H1 (cell line): ENCODE data around the gene GNG12. TPM values are rescaled to one million over a fixed set of nuclear protein-coding genes. Genes with fewer than 3 reads are reported as not detected.
A peak's percentile ranks its signal among the peaks of the same experiment; 100 is the strongest.

Source experiments
- CTCF ChIA-PET: fragments of 300-600 bp; sonication (Branson Sonifier 250); formaldehyde crosslinking; loops from one replicate; lab custom pipeline; 2021; ENCODE audit not compliant: partially characterized antibody; lab: Charles Lee
- POLR2A ChIA-PET: fragments of 300-600 bp; sonication (Branson Sonifier 250); formaldehyde crosslinking; loops from one replicate; lab custom pipeline; 2021; ENCODE audit warnings: inconsistent platforms; ENCODE audit not compliant: partially characterized antibody; lab: Charles Lee
- DNase-seq, 2 experiments: peaks; one replicate each; pipeline versions ENCODE4 v3.0.0 to v3.0.0-alpha.2; 2010 to 2022; ENCODE audit warnings: low spot score in 2 of 2, low read depth in 1 of 2, mixed read lengths in 1 of 2
- FAIRE-seq: peaks from 2 replicates; lab custom pipeline; 2011; peaks lifted over from hg19 to GRCh38; lab: Jason Lieb, UNC
- H2AFZ ChIP-seq: 2 replicates; pipeline ENCODE4 v1.8.1; 2012; ENCODE audit warnings: low read length, inconsistent platforms
- H2AK5ac ChIP-seq: 2 replicates; pipeline ENCODE4 v1.6.1; 2013; ENCODE audit warnings: low read depth, low read length
- H2BK120ac ChIP-seq: replicated peaks from 2 replicates; pipeline ENCODE3; 2013; ENCODE audit warnings: low read depth, low read length, inconsistent platforms
- H2BK12ac ChIP-seq: 2 replicates; pipeline ENCODE4 v1.6.1; 2013; ENCODE audit warnings: low read depth, low read length
- H2BK15ac ChIP-seq: 2 replicates; pipeline ENCODE4 v1.6.1; 2013; ENCODE audit warnings: low read length
- H2BK20ac ChIP-seq: 2 replicates; pipeline ENCODE4 v1.6.1; 2013; ENCODE audit warnings: low read length
- H2BK5ac ChIP-seq: 2 replicates; pipeline ENCODE4 v1.6.1; 2013; ENCODE audit warnings: low read depth, low read length
- H3K14ac ChIP-seq: 2 replicates; pipeline ENCODE4 v1.6.1; 2013; ENCODE audit warnings: inconsistent platforms; ENCODE audit not compliant: insufficient read length
- H3K18ac ChIP-seq: 2 replicates; pipeline ENCODE4 v1.6.1; 2013; ENCODE audit warnings: low read length; ENCODE audit errors: extremely low read depth
- H3K23ac ChIP-seq: 2 replicates; pipeline ENCODE4 v1.6.1; 2013; ENCODE audit warnings: inconsistent platforms; ENCODE audit not compliant: insufficient read length
- H3K23me2 ChIP-seq: 2 replicates; pipeline ENCODE4 v1.6.1; 2013; ENCODE audit warnings: low read depth, low read length
- H3K27ac ChIP-seq: 2 replicates; pipeline ENCODE4 v1.6.1; 2011; ENCODE audit warnings: low read depth, low read length, inconsistent platforms
- H3K27me3 ChIP-seq, 4 experiments: replicated peaks in 1 of 4; 1 replicate in 1 of 4; 2 replicates in 3 of 4; pipeline versions ENCODE4 v1.6.1 to v1.8.1; 2011 to 2013; ENCODE audit warnings: low read length in 3 of 4, mild to moderate bottlenecking in 3 of 4, inconsistent platforms in 2 of 4, mixed read lengths in 2 of 4, moderate library complexity in 1 of 4; ENCODE audit not compliant: control insufficient read depth in 3 of 4, insufficient read depth in 3 of 4; ENCODE audit errors: extremely low read depth in 1 of 4
- H3K36me3 ChIP-seq, 4 experiments: 2 replicates each; pipeline versions ENCODE4 v1.6.1 to v1.8.1; 2011 to 2013; ENCODE audit warnings: mild to moderate bottlenecking in 4 of 4, low read length in 3 of 4, moderate library complexity in 2 of 4, control low read depth in 1 of 4, inconsistent platforms in 1 of 4; ENCODE audit not compliant: insufficient read depth in 4 of 4, control insufficient read depth in 2 of 4
- H3K4ac ChIP-seq: replicated peaks from 2 replicates; pipeline ENCODE3; 2013; ENCODE audit warnings: low read length, low read depth, mixed read lengths, inconsistent platforms; ENCODE audit not compliant: insufficient read length
- H3K4me1 ChIP-seq, 4 experiments: replicated peaks in 1 of 4; 1 replicate in 1 of 4; 2 replicates in 3 of 4; pipeline versions ENCODE4 v1.6.1 to v1.8.1; 2011 to 2013; ENCODE audit warnings: low read length in 3 of 4, inconsistent platforms in 2 of 4, mixed read lengths in 1 of 4; ENCODE audit not compliant: insufficient read depth in 4 of 4, control insufficient read depth in 3 of 4
- H3K4me2 ChIP-seq, 2 experiments: 2 replicates each; pipeline versions ENCODE4 v1.6.1 to v1.8.1; 2011 to 2013; ENCODE audit warnings: low read depth in 2 of 2, low read length in 2 of 2, control low read depth in 1 of 2, inconsistent platforms in 1 of 2, mild to moderate bottlenecking in 1 of 2; ENCODE audit not compliant: insufficient read depth in 1 of 2
- H3K4me3 ChIP-seq, 4 experiments: fragments of 200-600, 300-600 bp in 1 of 4; sonication (generic), shearing (Covaris generic), sonication (Bioruptor Twin) in 1 of 4; 2 replicates each; pipeline versions ENCODE4 v1.5.1 to v1.8.1; 2011 to 2016; ENCODE audit warnings: low read length in 4 of 4, low read depth in 3 of 4, control low read depth in 2 of 4, inconsistent platforms in 2 of 4, mild to moderate bottlenecking in 2 of 4, mixed read lengths in 1 of 4, moderate library complexity in 1 of 4; ENCODE audit not compliant: insufficient read depth in 2 of 4; ENCODE audit errors: extremely low read depth in 1 of 4
- H3K56ac ChIP-seq: replicated peaks from 2 replicates; pipeline ENCODE3; 2013; ENCODE audit warnings: low read depth, mild to moderate bottlenecking, mixed read lengths, low read length, inconsistent platforms; ENCODE audit not compliant: insufficient read length
- H3K79me1 ChIP-seq: 2 replicates; pipeline ENCODE4 v1.6.1; 2013; ENCODE audit warnings: low read depth, low read length, control low read depth
- H3K79me2 ChIP-seq, 2 experiments: 2 replicates each; pipeline versions ENCODE4 v1.6.1 to v1.8.1; 2012 to 2013; ENCODE audit warnings: low read length in 2 of 2, mild to moderate bottlenecking in 2 of 2, inconsistent platforms in 1 of 2; ENCODE audit not compliant: insufficient read depth in 2 of 2, control insufficient read depth in 1 of 2
- H3K9ac ChIP-seq, 4 experiments: replicated peaks in 1 of 4; 1 replicate in 1 of 4; 2 replicates in 3 of 4; pipeline versions ENCODE4 v1.6.1 to v1.8.1; 2011 to 2013; ENCODE audit warnings: low read depth in 3 of 4, low read length in 3 of 4, control low read depth in 2 of 4, mild to moderate bottlenecking in 2 of 4, moderate library complexity in 2 of 4, inconsistent platforms in 1 of 4; ENCODE audit errors: extremely low read depth in 1 of 4
- H3K9me3 ChIP-seq, 2 experiments: 2 replicates each; pipeline versions ENCODE4 v1.6.1 to v1.8.1; 2012 to 2013; ENCODE audit warnings: mild to moderate bottlenecking in 2 of 2, moderate library complexity in 2 of 2, control low read depth in 1 of 2, inconsistent platforms in 1 of 2, low read depth in 1 of 2, low read length in 1 of 2, mixed read lengths in 1 of 2; ENCODE audit not compliant: insufficient read depth in 2 of 2
- H4K20me1 ChIP-seq, 2 experiments: replicated peaks in 1 of 2; 2 replicates each; pipeline versions ENCODE3 to v1.8.1; 2011 to 2013; ENCODE audit warnings: inconsistent platforms in 2 of 2, low read length in 2 of 2, mild to moderate bottlenecking in 1 of 2; ENCODE audit not compliant: insufficient read depth in 2 of 2, control insufficient read depth in 1 of 2
- H4K5ac ChIP-seq: 2 replicates; pipeline ENCODE4 v1.6.1; 2013; ENCODE audit warnings: low read length, low read depth, mixed read lengths, inconsistent platforms; ENCODE audit not compliant: insufficient read length
- H4K8ac ChIP-seq: 2 replicates; pipeline ENCODE4 v1.8.0; 2013; ENCODE audit warnings: mild to moderate bottlenecking, moderate library complexity, low read length, inconsistent platforms; ENCODE audit not compliant: insufficient read depth; ENCODE audit errors: extremely low read depth
- H4K91ac ChIP-seq: replicated peaks from 2 replicates; pipeline ENCODE3; 2013; ENCODE audit warnings: low read length, mixed read lengths, inconsistent platforms; ENCODE audit not compliant: insufficient read length
- BACH1 ChIP-seq: IDR thresholded peaks from 2 replicates; pipeline ENCODE4 v1.6.1; 2012; ENCODE audit warnings: low read length, improper control_type of control experiment
- CHD2 ChIP-seq: IDR thresholded peaks from 2 replicates; pipeline ENCODE4 v1.6.1; 2012; ENCODE audit warnings: low read length, improper control_type of control experiment
- EGR1 ChIP-seq: IDR thresholded peaks from 2 replicates; pipeline ENCODE4 v1.6.1; 2011; ENCODE audit warnings: low read depth, low read length, borderline replicate concordance
- EP300 ChIP-seq, 2 experiments: IDR thresholded peaks; 1 replicate in 1 of 2; 2 replicates in 1 of 2; pipeline ENCODE4 v1.6.1; 2011 to 2012; ENCODE audit warnings: low read depth in 2 of 2, low read length in 2 of 2, mild to moderate bottlenecking in 2 of 2, borderline replicate concordance in 1 of 2, inconsistent platforms in 1 of 2, moderate library complexity in 1 of 2
- POLR2AphosphoS5 ChIP-seq: IDR thresholded peaks from 2 replicates; pipeline ENCODE4 v1.6.1; 2011; ENCODE audit warnings: low read depth, low read length
- POU5F1 ChIP-seq: IDR thresholded peaks from 2 replicates; pipeline ENCODE4 v1.6.1; 2011; ENCODE audit warnings: low read depth, mild to moderate bottlenecking, low read length, moderate library complexity
- WGBS, 2 experiments: shearing (Covaris generic) in 1 of 2; methylation state at CpG; one replicate each; pipeline versions ENCODE4 v1.1.6 to v1.1.7; 2013 to 2015; ENCODE audit warnings: low lambda C conversion rate in 2 of 2, mixed read lengths in 2 of 2, inconsistent platforms in 1 of 2, low coverage in 1 of 2, missing lambda C conversion rate in 1 of 2; ENCODE audit not compliant: insufficient replicate concordance in 2 of 2, insufficient coverage in 1 of 2, insufficient read length in 1 of 2; ENCODE audit errors: extremely low coverage in 1 of 2, missing lambda C conversion rate in 1 of 2; 5-methylcytosine and 5-hydroxymethylcytosine counted together
- polyA plus RNA-seq, 7 experiments: library from polyadenylated mRNA; depleted of rRNA in 3 of 7; stranded (reverse) in 5 of 7; unstranded in 2 of 7; fragments of >200 nt in 5 of 7; fragments of 200-250 nt in 2 of 7; gene quantifications; 1 replicate in 5 of 7; 2 replicates in 1 of 7; 4 replicates in 1 of 7; pipeline versions ENCODE4 v1.2.1 to v1.2.3, GENCODE V29; 2011 to 2013; ENCODE audit warnings: missing spikeins in 2 of 7, mixed read lengths in 2 of 7
- total RNA-seq: library from RNA; stranded (reverse); fragmentation: NEBNext Ultra II Directional; extraction: Animal tissue kit (Norgen Biotek cat#: 25700); gene quantifications from 2 replicates; pipeline ENCODE4 v1.2.1, GENCODE V29; 2021
- TF ChIP-seq, protein P1 (sequence below): IDR thresholded peaks from 2 replicates; pipeline ENCODE4 v1.6.1; 2012; ENCODE audit warnings: low read length, inconsistent platforms
- TF ChIP-seq, protein P2 (sequence below), 3 experiments: IDR thresholded peaks; 1 replicate in 2 of 3; 2 replicates in 1 of 3; pipeline versions ENCODE4 v1.5.1 to v1.6.1; 2011; ENCODE audit warnings: low read length in 3 of 3, mild to moderate bottlenecking in 3 of 3, inconsistent platforms in 2 of 3, low read depth in 1 of 3, moderate library complexity in 1 of 3; ENCODE audit not compliant: insufficient read depth in 1 of 3; ENCODE audit errors: control extremely low read depth in 1 of 3

The GNG12 gene
- total and polyA plus RNA-seq, 2 of the 8 experiments (the other 6 are each of a cell fraction or from before 2014, with no cell fraction given) = 11.4 to 35.8 TPM

DNA sequence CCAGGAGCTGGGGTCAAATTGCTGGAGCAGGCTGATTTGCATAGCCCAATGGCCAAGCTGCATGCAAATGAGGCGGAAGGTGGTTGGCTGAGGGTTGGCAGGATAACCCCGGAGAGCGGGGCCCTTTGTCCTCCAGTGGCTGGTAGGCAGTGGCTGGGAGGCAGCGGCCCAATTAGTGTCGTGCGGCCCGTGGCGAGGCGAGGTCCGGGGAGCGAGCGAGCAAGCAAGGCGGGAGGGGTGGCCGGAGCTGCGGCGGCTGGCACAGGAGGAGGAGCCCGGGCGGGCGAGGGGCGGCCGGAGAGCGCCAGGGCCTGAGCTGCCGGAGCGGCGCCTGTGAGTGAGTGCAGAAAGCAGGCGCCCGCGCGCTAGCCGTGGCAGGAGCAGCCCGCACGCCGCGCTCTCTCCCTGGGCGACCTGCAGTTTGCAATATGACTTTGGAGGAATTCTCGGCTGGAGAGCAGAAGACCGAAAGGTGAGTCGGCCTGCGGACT lies 148.2 kb downstream of the GNG12 start, which contains the start of gene GADD45A:
Gene GADD45A (plus strand): TSS at position 135 of the 491 bp plus-strand sequence. CDS start 294 bp downstream, at position 429.
- H2BK5ac ChIP-seq = peak within 1 kb of the TSS; percentile 16
- peaks cover 0 to 2% of the 10 kb centered on the region in 2 experiments for H4K20me1 ChIP-seq
- FAIRE-seq (no peak), DNase-seq (peak; percentile 96 to 97)
- H3K79me2 ChIP-seq = peaks cover 0 to 10% of the 10 kb centered on the region in 2 experiments; a peak in 2 of 4 replicates
- no peak within 1 kb of the TSS for H2BK120ac ChIP-seq
- peaks cover 6% of the 10 kb centered on the region; the same call in 1 of the 2 replicates for H3K23me2 ChIP-seq
- H3K36me3 ChIP-seq = peaks cover 0 to 22% (median 6%) of the 10 kb centered on the region in 4 experiments; a peak in 4 of 8 replicates
- H4K91ac ChIP-seq = peak within 1 kb of the TSS; percentile 70
- H3K4me2 ChIP-seq = peak within 1 kb of the TSS; percentile 81 to 83
- no peak within 1 kb of the TSS; the same call in 1 of the 2 replicates for H3K27ac ChIP-seq
- peak within 1 kb of the TSS; percentile 85 for H3K4ac ChIP-seq
- H3K9me3 ChIP-seq = no peaks in the 10 kb centered on the region
- H2BK12ac ChIP-seq = peak within 1 kb of the TSS; percentile 55
- H3K4me3 ChIP-seq = peak within 1 kb of the TSS; percentile 84 to 98 (median 90)
- H3K56ac ChIP-seq = peak within 1 kb of the TSS; percentile 77
- no peaks in the 10 kb centered on the region for H3K79me1 ChIP-seq
- ChIA-PET POLR2A (interaction anchor here (0.5 to 4.7 kb wide), 29 partner anchors 10 to 755 kb away, joined by 3 to 34 read pairs (median 4); partner anchors contain the start of gene SERBP1), CTCF (interaction anchor here (0.7 to 3.5 kb wide), 17 partner anchors 9 to 153 kb away, joined by 3 to 14 read pairs (median 4); no protein-coding TSS in a partner anchor)
- H2BK15ac ChIP-seq = no peak within 1 kb of the TSS; the same call in 1 of the 2 replicates
- H3K4me1 ChIP-seq = peaks cover 0 to 9% (median 5%) of the 10 kb centered on the region in 4 experiments; a peak in 5 of 7 replicates
- H2AFZ ChIP-seq = peak within 1 kb of the TSS; percentile 85
- H3K9ac ChIP-seq = peak within 1 kb of the TSS; percentile 65 to 79 (median 73)
- H3K14ac ChIP-seq = no peak within 1 kb of the TSS
- H2BK20ac ChIP-seq = no peak within 1 kb of the TSS
- H2AK5ac ChIP-seq = no peak within 1 kb of the TSS
- H4K5ac ChIP-seq = peak within 1 kb of the TSS; percentile 67
- no peak within 1 kb of the TSS for H3K23ac ChIP-seq
- 2% methylated on average over 32 of the region's 39 CpGs; no CpG with 5 or more reads in 1 of the 2 experiments for WGBS, 2 experiments
- H4K8ac ChIP-seq = peak within 1 kb of the TSS; percentile 92
- H3K27me3 ChIP-seq = no peaks in the 10 kb centered on the region
- H3K18ac ChIP-seq = peak within 1 kb of the TSS; percentile 89
- TF ChIP-seq EGR1 (no peak), BACH1 (no peak), EP300 (IDR thresholded peaks at IDR 0.05; ENCODE audit: borderline replicate concordance in 1 of 2, low read depth in 2 of 2, low read length in 2 of 2) (peak in 1 of 2 experiments; percentile 32; a peak in 1 of 3 replicates), CHD2 (no peak), POLR2AphosphoS5 (peak; percentile 95), POU5F1 (no peak)
- TF ChIP-seq, protein P1, sequence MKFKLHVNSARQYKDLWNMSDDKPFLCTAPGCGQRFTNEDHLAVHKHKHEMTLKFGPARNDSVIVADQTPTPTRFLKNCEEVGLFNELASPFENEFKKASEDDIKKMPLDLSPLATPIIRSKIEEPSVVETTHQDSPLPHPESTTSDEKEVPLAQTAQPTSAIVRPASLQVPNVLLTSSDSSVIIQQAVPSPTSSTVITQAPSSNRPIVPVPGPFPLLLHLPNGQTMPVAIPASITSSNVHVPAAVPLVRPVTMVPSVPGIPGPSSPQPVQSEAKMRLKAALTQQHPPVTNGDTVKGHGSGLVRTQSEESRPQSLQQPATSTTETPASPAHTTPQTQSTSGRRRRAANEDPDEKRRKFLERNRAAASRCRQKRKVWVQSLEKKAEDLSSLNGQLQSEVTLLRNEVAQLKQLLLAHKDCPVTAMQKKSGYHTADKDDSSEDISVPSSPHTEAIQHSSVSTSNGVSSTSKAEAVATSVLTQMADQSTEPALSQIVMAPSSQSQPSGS = no peak
- TF ChIP-seq, protein P2, sequence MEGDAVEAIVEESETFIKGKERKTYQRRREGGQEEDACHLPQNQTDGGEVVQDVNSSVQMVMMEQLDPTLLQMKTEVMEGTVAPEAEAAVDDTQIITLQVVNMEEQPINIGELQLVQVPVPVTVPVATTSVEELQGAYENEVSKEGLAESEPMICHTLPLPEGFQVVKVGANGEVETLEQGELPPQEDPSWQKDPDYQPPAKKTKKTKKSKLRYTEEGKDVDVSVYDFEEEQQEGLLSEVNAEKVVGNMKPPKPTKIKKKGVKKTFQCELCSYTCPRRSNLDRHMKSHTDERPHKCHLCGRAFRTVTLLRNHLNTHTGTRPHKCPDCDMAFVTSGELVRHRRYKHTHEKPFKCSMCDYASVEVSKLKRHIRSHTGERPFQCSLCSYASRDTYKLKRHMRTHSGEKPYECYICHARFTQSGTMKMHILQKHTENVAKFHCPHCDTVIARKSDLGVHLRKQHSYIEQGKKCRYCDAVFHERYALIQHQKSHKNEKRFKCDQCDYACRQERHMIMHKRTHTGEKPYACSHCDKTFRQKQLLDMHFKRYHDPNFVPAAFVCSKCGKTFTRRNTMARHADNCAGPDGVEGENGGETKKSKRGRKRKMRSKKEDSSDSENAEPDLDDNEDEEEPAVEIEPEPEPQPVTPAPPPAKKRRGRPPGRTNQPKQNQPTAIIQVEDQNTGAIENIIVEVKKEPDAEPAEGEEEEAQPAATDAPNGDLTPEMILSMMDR (IDR thresholded peaks at IDR 0.05; ENCODE audit: control extremely low read depth in 1 of 3, insufficient read depth in 1 of 3, low read depth in 1 of 3, low read length in 3 of 3) = no peak
